ENCODE data around the gene ZNF121. TPM values are rescaled to one million over a fixed set of nuclear protein-coding genes. Genes with fewer than 3 reads are reported as not detected.

ZNF121 gene
- total and polyA plus RNA-seq, 7 experiments from 2014 or later, result 3.3 to 49.4 (median 36.8) TPM

GRCh38 chr19:9528757-9529336 is 55.5 kb downstream of the ZNF121 start:
- POLR2A ChIA-PET, result no interaction called here
- ATAC-seq (no peak), DNase-seq (peak in 1 of 9 donors; percentile 2)
- Mint-ChIP-seq H3K27me3 (no peaks in the 10 kb centered on the region), H3K27ac (no peak overlapping the region), H3K36me3 (peaks cover 51 to 81% (median 77%) of the 10 kb centered on the region in 5 donors), H3K9me3 (peaks cover 15 to 98% (median 79%) of the 10 kb centered on the region in 11 donors), H3K4me3 (no peak overlapping the region), H3K4me1 (no peaks in the 10 kb centered on the region)
- CTCF ChIA-PET, result no interaction called here
- intact Hi-C loops (cut with micrococcal nuclease), result no loop called here
- Histone ChIP-seq H3K27me3 (ENCODE audit: control insufficient read depth in 2 of 2, insufficient read depth in 2 of 2, low read length in 2 of 2) (no peaks in the 10 kb centered on the region), H3K27ac (ENCODE audit: low read depth, low read length) (no peak overlapping the region), H3K9me3 (ENCODE audit: control insufficient read depth in 2 of 3, low read length in 3 of 3) (peaks cover 22 to 87% (median 58%) of the 10 kb centered on the region in 3 experiments), H3K36me3 (ENCODE audit: control insufficient read depth in 2 of 3, insufficient read depth in 3 of 3, low read length in 3 of 3) (peaks cover 45 to 71% (median 52%) of the 10 kb centered on the region in 3 experiments), H3K4me3 (ENCODE audit: low read length) (peak overlapping the region; percentile 11), H3K4me1 (ENCODE audit: control insufficient read depth in 2 of 2, insufficient read depth in 2 of 2, low read length in 2 of 2) (no peaks in the 10 kb centered on the region)

- POLR2A ChIA-PET, result no interaction called here
- no peak overlapping the region for H3K4me3 ChIP-seq (ENCODE audit: low read length)
- Mint-ChIP-seq H3K9me3 (peaks cover 22 to 98% (median 73%) of the 10 kb centered on the region in 11 donors), H3K4me1 (peaks cover 0 to 2% (median 0%) of the 10 kb centered on the region in 7 donors), H3K27ac (no peak overlapping the region), H3K27me3 (no peaks in the 10 kb centered on the region), H3K36me3 (peaks cover 24 to 51% (median 46%) of the 10 kb centered on the region in 5 donors), H3K4me3 (no peak overlapping the region)
- no peak for ATAC-seq
- DNase-seq, result no peak
- no peak overlapping the region for H3K27ac ChIP-seq (ENCODE audit: low read depth, low read length)
- no peaks in the 10 kb centered on the region for H3K4me1 ChIP-seq (ENCODE audit: control insufficient read depth in 2 of 2, insufficient read depth in 2 of 2, low read length in 2 of 2)
- peaks cover 8 to 28% (median 10%) of the 10 kb centered on the region in 3 experiments for H3K36me3 ChIP-seq (ENCODE audit: control insufficient read depth in 2 of 3, insufficient read depth in 3 of 3, low read length in 3 of 3)
- intact Hi-C loops (cut with micrococcal nuclease), result no loop called here
- CTCF ChIA-PET, result interaction anchor here (0.8 kb wide), 1 partner anchor 187 kb away, joined by 3 read pairs; no protein-coding TSS in a partner anchor
- peaks cover 22 to 91% (median 54%) of the 10 kb centered on the region in 3 experiments for H3K9me3 ChIP-seq (ENCODE audit: control insufficient read depth in 2 of 3, low read length in 3 of 3)
- H3K27me3 ChIP-seq (ENCODE audit: control insufficient read depth in 2 of 2, insufficient read depth in 2 of 2, low read length in 2 of 2), result no peaks in the 10 kb centered on the region
Measured at GRCh38 chr19:9523885-9524474, 60.3 kb downstream of the ZNF121 start.

Other genes starting within 250 kb of the ZNF121 start
- 1 to 10 TPM in 3 of 5 experiments, under 1 TPM in 2; 0.21 to 4.3 (median 1.1) TPM for gene ZNF177, start 221.5 kb downstream of the ZNF121 start, total RNA-seq
- 1 to 10 TPM in 1 of 2 donors, under 1 TPM in 1; 0.73 to 1.2 TPM for gene ZNF177, start 221.5 kb downstream of the ZNF121 start, polyA plus RNA-seq
- 10 to 100 TPM; 34.0 to 73.9 (median 55.0) TPM for gene ZNF266, start 148.9 kb downstream of the ZNF121 start, total RNA-seq
- gene ZNF266, start 148.9 kb downstream of the ZNF121 start, polyA plus RNA-seq, result 10 to 100 TPM; 23.1 to 29.5 TPM
- not detected for gene ZNF560, start 85.9 kb downstream of the ZNF121 start, total RNA-seq
- gene ZNF560, start 85.9 kb downstream of the ZNF121 start, polyA plus RNA-seq, result not detected
- gene ZNF426, start 45.9 kb downstream of the ZNF121 start, total RNA-seq, result 10 to 100 TPM; 11.2 to 22.6 (median 15.8) TPM
- gene ZNF426, start 45.9 kb downstream of the ZNF121 start, polyA plus RNA-seq, result 10 to 100 TPM; 15.0 to 21.5 TPM
- gene ZNF561, start 36.7 kb upstream of the ZNF121 start, total RNA-seq, result 10 to 100 TPM; 35.9 to 72.5 (median 42.3) TPM
- gene ZNF561, start 36.7 kb upstream of the ZNF121 start, polyA plus RNA-seq, result 10 to 100 TPM; 17.0 to 23.0 TPM
- gene ZNF562, start 90.6 kb upstream of the ZNF121 start, total RNA-seq, result 10 to 100 TPM in 4 of 5 experiments, 1 to 10 TPM in 1; 8.9 to 18.6 (median 16.5) TPM
- 1 to 10 TPM; 1.3 to 4.5 TPM for gene ZNF562, start 90.6 kb upstream of the ZNF121 start, polyA plus RNA-seq
- gene ZNF846, start 184.2 kb upstream of the ZNF121 start, total RNA-seq, result 10 to 100 TPM in 3 of 5 experiments, 1 to 10 TPM in 2; 5.1 to 24.8 (median 13.0) TPM
- gene ZNF846, start 184.2 kb upstream of the ZNF121 start, polyA plus RNA-seq, result 10 to 100 TPM in 1 of 2 donors, 1 to 10 TPM in 1; 6.2 to 10.0 TPM
- gene FBXL12, start 234.6 kb upstream of the ZNF121 start, total RNA-seq, result 10 to 100 TPM; 16.8 to 36.2 (median 34.0) TPM
- 10 to 100 TPM in 1 of 2 donors, 1 to 10 TPM in 1; 8.5 to 16.1 TPM for gene FBXL12, start 234.6 kb upstream of the ZNF121 start, polyA plus RNA-seq
- 100 to 1,000 TPM; 182 to 375 (median 198) TPM for gene UBL5, start 243.4 kb upstream of the ZNF121 start, total RNA-seq
- gene UBL5, start 243.4 kb upstream of the ZNF121 start, polyA plus RNA-seq, result 100 to 1,000 TPM; 613 to 717 TPM